Frontal cortex (tissue), 4 donors: ENCODE data around the gene PLSCR3. TPM values are rescaled to one million over a fixed set of nuclear protein-coding genes. Genes with fewer than 3 reads are reported as not detected.
A peak's percentile ranks its signal among the peaks of the same experiment; 100 is the strongest.

Experiments
- DNase-seq, 2 donors: peaks; one replicate each; pipeline ENCODE4 v3.0.0; 2012; ENCODE audit warnings: low spot score in 2 of 2
- FAIRE-seq: peaks from 2 replicates; lab custom pipeline; 2012; peaks lifted over from hg19 to GRCh38; lab: Jason Lieb, UNC
- total RNA-seq: library from RNA; depleted of rRNA; stranded (reverse); fragments of >200 nt; gene quantifications from one replicate; pipeline ENCODE4 v1.2.3, GENCODE V29; 2014
- donor health status: control.
- donor health status: control.
- donor health status: control.

PLSCR3 gene
- 10.6 TPM for total RNA-seq

GRCh38 chr17:7394452-7395191 lies at the start of gene PLSCR3:
TSS of gene PLSCR3 (minus strand) at chr17:7394525. CDS start at chr17:7394110, 415 bp downstream.
- FAIRE-seq, result no peak
- peak; percentile 96 to 97 for DNase-seq

DNA sequence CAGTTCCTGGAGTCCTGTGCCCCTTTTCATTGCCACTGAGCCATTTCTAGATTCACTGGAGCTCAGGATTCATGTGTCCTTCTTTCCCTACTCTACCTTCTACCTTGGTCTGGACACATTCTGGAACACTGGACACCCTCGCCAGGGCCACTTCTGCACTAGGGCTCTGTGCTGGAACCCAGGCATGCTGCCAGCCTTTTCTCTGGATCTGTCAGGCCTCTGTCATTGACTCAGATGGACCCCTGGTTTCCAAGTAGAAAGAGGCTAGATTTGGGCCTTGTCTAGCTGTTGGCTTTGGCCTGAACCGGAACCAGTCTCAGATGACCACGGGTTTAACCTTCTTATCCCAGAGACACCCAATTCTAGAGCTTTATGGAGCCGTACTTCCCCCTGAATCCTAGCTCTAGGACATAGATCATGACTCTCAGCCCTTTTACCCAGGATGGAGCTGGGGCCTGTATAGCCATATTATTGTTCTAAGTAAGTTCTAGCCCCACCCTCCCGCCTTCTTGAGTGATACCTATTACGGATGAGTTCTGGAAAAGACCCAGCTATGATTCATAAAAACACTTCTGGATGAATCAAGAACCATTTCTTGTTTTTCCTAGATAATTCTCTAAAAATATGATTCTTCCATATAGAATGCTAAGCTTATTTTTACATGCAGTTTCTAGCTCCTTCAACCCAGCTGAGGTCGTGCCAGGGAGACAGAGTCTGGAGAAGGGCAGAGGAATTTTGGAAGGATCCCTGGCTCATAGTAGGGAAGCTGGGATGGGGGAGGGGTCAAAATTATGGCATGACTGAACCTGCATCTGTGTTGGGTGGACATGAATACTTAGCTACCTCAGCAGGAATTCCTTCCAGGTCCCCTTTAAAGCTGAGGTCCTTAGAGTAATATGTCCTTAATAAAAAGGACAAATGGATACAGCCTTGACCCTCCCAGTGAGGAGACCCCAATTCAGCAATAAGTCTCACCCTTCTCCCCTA lies 49.5 kb upstream of the PLSCR3 start:
- FAIRE-seq (no peak), DNase-seq (no peak)

DNA sequence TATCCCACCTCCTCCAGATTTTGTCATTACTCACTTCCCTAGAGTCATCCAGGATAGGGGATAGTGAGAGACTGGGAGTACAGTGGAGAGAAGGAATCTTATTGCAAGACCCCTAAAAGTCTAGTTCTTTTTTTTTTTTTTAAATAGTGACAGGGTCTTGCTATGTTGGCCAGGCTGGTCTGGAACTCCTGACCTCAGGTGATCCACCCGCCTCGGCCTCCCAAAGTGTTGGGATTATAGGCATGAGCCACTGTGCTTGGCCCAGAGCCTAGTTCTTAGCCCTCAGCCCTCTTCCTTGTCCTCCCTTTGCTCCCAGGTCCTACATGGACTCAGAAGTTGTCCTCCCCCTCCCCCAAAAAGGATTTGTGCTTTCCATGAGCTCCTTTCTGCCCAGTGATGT lies 47.8 kb upstream of the PLSCR3 start:
- FAIRE-seq (no peak), DNase-seq (no peak)

- no peak for DNase-seq
- no peak for FAIRE-seq
Measured at GRCh38 chr17:7441266-7441665, 46.9 kb upstream of the PLSCR3 start.

DNA sequence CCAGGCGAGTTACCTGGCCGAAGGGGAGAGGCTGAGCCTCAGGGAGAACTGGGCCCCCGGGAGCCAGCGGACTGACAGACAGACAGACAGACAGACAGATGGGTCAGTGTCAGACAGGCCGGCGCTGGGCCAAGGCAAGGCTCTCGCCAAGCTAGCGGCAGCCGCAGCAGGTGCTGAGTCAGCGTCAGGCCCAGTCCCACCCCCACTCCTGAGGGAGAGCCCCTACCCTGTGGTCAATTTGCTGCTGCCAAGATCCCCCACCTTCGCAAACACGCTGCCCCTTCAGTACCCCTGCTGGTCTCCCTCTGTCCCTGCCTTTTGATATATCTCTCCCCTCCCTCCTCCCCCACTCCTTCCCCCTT lies 46.5 kb upstream of the PLSCR3 start:
- DNase-seq (no peak), FAIRE-seq (no peak)

DNA sequence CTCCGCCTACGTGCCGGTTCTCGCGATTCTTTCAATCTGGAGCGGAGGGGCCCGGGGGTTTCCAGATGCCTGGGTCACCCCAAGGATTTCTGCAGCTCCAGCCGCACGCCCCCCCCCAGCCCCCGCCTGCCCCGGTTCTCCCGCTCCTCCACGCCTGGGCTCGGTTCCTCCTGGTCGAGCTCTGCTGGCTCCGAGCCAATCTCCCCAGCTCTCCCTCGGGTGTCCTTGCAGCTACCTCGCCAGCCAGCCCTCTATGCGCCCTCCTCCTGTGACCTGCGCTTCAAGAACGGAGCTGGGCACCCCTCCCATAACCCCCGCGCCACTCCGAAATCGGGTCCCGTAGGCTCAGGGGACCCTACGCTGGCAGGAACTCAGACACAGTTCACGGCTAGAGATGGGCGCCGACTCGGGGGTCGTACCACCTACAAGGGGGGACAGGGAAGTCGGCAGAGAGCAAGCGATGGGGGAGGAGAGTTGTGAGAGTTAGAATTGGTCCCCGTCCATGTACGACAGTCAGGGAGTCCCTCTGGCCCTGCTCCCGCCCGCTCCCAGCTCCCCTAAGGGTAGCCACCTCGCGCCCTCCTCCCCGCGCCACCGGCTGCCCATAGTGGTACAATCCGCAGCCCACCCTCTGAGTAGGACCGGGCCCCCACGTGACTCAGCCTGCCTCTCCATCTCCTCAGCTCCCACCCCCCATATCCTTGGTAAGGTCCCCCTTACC lies 45.9 kb upstream of the PLSCR3 start:
- FAIRE-seq (no peak), DNase-seq (no peak)

DNA sequence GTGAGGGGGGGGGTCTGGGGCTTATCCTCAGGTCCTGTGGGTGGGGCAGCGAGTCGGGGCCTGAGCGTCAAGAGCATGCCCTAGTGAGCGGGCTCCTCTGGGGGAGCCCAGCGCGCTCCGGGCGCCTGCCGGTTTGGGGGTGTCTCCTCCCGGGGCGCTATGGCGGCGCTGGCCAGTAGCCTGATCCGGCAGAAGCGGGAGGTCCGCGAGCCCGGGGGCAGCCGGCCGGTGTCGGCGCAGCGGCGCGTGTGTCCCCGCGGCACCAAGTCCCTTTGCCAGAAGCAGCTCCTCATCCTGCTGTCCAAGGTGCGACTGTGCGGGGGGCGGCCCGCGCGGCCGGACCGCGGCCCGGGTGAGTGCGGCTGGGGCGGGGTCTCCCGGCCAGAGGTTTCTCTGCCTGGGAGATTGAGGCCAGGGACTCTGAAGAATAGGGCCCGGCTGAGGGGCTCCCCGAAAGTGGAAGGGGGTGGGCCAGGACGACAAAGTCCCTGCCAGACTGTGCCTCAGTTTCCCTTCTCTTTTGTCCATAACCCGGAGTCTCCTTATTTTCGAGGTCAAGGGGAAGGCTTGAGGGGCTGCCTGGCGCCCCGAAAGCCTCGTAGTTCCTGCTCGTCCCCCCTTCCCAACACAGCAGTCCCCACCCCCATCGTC lies 45.3 kb upstream of the PLSCR3 start, which contains the start of gene FGF11:
TSS of gene FGF11 (plus strand) at position 51 of the 651 bp plus-strand sequence. CDS start at position 160, 109 bp downstream.
- FAIRE-seq, result no peak

GRCh38 chr17:7438656-7439460 lies 44.5 kb upstream of the PLSCR3 start:
- FAIRE-seq (no peak), DNase-seq (no peak)

More for the DNA sequence above, 45.3 kb upstream of the PLSCR3 start, which contains the start of gene FGF11:
- no peak for DNase-seq

- FAIRE-seq, result no peak
- DNase-seq, result peak; percentile 59 to 63
Measured at GRCh38 chr17:7437950-7438614, 43.8 kb upstream of the PLSCR3 start.

GRCh38 chr17:7437369-7437863 lies 43.1 kb upstream of the PLSCR3 start:
- DNase-seq, result no peak
- FAIRE-seq, result no peak

DNA sequence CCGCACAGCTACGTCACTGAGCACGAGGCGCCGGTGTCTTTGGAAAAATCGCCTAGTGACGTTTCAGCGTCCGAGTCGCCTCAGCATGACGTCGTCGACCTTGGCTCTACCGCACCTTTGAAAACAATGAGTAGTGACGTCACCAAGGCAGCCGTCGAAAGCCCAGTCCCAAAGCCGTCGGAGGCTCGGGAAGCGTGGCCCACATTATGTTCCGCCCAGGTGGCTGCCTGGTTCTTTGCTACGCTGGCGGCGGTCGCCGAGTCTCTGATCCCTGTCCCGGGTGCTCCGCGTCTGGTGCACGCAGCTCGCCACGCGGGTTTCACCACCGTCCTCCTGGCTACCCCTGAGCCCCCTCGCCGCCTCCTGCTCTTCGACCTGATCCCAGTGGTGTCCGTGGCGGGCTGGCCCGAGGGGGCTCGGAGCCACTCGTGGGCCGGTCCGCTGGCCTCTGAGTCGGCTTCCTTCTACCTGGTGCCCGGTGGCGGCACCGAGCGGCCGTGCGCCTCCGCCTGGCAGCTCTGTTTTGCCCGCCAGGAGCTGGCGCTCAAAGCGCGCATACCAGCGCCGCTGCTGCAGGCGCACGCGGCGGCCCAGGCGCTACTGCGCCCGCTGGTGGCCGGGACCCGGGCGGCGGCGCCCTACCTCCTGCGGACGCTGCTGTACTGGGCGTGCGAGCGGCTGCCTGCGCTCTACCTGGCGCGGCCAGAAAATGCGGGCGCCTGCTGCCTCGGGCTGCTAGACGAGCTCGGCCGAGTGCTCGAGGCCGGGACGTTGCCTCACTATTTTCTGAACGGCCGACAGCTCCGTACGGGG lies 42.4 kb upstream of the PLSCR3 start:
- peak; percentile 87 to 88 for DNase-seq
- no peak for FAIRE-seq

DNA sequence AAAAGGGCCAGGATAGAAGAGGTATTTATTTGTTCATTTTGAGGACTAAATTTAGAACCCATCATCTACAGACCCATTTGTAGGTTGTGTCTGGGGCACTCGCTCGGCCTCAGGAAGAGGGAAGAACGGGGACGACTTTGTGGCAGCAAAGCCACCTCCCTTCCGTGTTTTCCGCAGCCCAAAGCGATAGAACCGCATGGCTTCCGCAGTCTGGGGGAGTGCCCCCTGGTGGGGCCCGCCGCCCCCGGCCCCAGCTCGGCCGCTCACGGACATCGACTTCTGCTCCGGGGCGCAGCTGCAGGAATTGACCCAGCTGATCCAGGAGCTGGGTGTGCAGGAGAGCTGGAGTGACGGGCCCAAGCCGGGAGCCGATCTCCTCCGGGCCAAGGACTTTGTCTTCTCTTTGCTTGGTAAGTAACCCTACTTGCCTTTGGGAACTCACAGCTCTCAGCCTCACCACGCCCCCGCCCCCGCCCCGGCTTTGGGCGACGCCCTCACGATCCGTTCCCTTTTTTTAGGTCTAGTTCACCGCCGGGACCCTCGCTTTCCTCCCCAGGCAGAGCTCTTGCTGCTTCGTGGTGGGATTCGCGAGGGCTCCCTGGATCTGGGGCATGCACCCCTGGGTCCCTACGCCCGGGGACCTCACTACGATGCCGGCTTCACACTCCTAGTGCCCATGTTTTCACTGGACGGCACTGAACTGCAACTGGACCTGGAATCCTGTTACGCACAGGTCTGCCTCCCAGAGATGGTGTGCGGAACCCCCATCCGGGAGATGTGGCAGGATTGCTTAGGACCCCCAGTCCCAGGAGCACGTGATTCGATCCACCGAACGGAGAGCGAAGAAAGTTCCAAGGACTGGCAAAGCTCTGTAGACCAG lies 41.6 kb upstream of the PLSCR3 start:
- no peak for FAIRE-seq
- DNase-seq, result no peak

- FAIRE-seq, result no peak
- no peak for DNase-seq
Measured at GRCh38 chr17:7432296-7432695, 38.0 kb upstream of the PLSCR3 start.

DNA sequence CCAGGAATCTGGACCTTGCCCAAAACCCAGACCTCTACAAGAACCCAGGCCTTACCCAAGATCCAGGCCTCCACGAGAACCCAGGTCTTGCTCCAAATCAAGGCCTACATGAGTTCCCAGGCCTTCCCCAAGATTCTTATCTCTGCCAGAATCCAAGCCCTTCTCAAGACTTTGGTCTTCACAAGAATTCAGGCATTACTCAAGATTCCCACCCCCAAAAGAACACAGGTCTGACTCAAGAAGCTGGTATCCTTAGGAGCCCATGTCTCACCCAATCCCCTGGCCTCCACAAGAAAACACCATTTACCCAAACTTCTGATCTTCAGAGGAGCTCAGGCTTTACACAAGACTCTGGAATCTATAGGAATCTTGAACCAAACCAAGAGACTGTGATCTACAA lies 36.9 kb upstream of the PLSCR3 start:
- FAIRE-seq, result no peak
- DNase-seq, result no peak

GRCh38 chr17:7429722-7430121 lies 35.4 kb upstream of the PLSCR3 start:
- FAIRE-seq, result no peak

GRCh38 chr17:7428557-7428956 lies 34.2 kb upstream of the PLSCR3 start, which contains the start of gene SPEM3:
TSS of gene SPEM3 (plus strand) at chr17:7428857. CDS start at chr17:7428903, 46 bp downstream.
- DNase-seq (no peak), FAIRE-seq (no peak)

More at GRCh38 chr17:7429722-7430121, 35.4 kb upstream of the PLSCR3 start:
- DNase-seq, result no peak
